Activated T-cell treated with anti-CD3 and anti-CD28 coated beads for 4 hours (primary cell): ENCODE results near the gene PTK7.
A peak's percentile ranks its signal among the peaks of the same experiment; 100 is the strongest.

Experiments
- DNase-seq: peaks from one replicate; pipeline ENCODE4 v3.0.0-alpha.2; 2020

PTK7 gene

GRCh38 chr6:43181621-43181941 is 105.5 kb downstream of the PTK7 start:
- DNase-seq: no peak

- peak; percentile 48 for DNase-seq
These were observed 106.1 kb downstream of the PTK7 start, which contains the start of gene CUL9 for GRCh38 chr6:43181942-43182860. Gene CUL9, plus strand, starts transcription at chr6:43182196. Its CDS starts 2,115 bp downstream, at chr6:43184311.

- DNase-seq: no peak
These were observed 107.3 kb downstream of the PTK7 start for GRCh38 chr6:43183441-43183840.

GRCh38 chr6:43184268-43184985 is 108.3 kb downstream of the PTK7 start:
- DNase-seq: no peak

GRCh38 chr6:43185391-43185985 is 109.4 kb downstream of the PTK7 start:
- DNase-seq: no peak

GRCh38 chr6:43186019-43186418 is 109.9 kb downstream of the PTK7 start:
- no peak for DNase-seq

- no peak for DNase-seq
These were observed 110.6 kb downstream of the PTK7 start for GRCh38 chr6:43186706-43187105.

GRCh38 chr6:43187821-43188220 is 111.7 kb downstream of the PTK7 start:
- no peak for DNase-seq

GRCh38 chr6:43188426-43188825 is 112.3 kb downstream of the PTK7 start:
- DNase-seq: no peak

GRCh38 chr6:43189776-43190304 is 113.7 kb downstream of the PTK7 start:
- no peak for DNase-seq

GRCh38 chr6:43192911-43193310 is 116.8 kb downstream of the PTK7 start:
- no peak for DNase-seq

GRCh38 chr6:43193929-43194328 is 117.8 kb downstream of the PTK7 start:
- DNase-seq: no peak

GRCh38 chr6:43196337-43196736 is 120.2 kb downstream of the PTK7 start:
- no peak for DNase-seq

GRCh38 chr6:43199912-43200311 is 123.8 kb downstream of the PTK7 start:
- DNase-seq: no peak

GRCh38 chr6:43200541-43200940 is 124.4 kb downstream of the PTK7 start:
- no peak for DNase-seq

- DNase-seq: no peak
These were observed 126.3 kb downstream of the PTK7 start for GRCh38 chr6:43202451-43202850.

GRCh38 chr6:43203029-43203717 is 127.1 kb downstream of the PTK7 start:
- no peak for DNase-seq

- no peak for DNase-seq
These were observed 127.6 kb downstream of the PTK7 start for GRCh38 chr6:43203718-43204095.

GRCh38 chr6:43204271-43205105 is 128.4 kb downstream of the PTK7 start:
- no peak for DNase-seq

- no peak for DNase-seq
These were observed 129.7 kb downstream of the PTK7 start for GRCh38 chr6:43205849-43206248.

GRCh38 chr6:43207286-43207685 is 131.2 kb downstream of the PTK7 start:
- DNase-seq: no peak
